Esophagus (tissue), 2 donors: Measurements from ENCODE around the gene GRIA3. TPM values are rescaled to one million over a fixed set of nuclear protein-coding genes. Genes with fewer than 3 reads are reported as not detected.
A peak's percentile ranks its signal among the peaks of the same experiment; 100 is the strongest.

ENCODE experiments used
- H3K27ac ChIP-seq, 2 donors: one replicate each; pipeline ENCODE4 v1.5.1; 2013; ENCODE audit warnings: low read depth in 2 of 2, mild to moderate bottlenecking in 2 of 2, inconsistent platforms in 1 of 2, low read length in 1 of 2, moderate library complexity in 1 of 2
- H3K27me3 ChIP-seq, 2 donors: one replicate each; pipeline ENCODE4 v1.6.1; 2013; ENCODE audit warnings: low read length in 2 of 2, control low read depth in 1 of 2, mild to moderate bottlenecking in 1 of 2; ENCODE audit not compliant: insufficient read depth in 2 of 2, control insufficient read depth in 1 of 2
- H3K36me3 ChIP-seq, 2 donors: one replicate each; pipeline ENCODE4 v1.6.1; 2013; ENCODE audit warnings: low read length in 1 of 2; ENCODE audit not compliant: control insufficient read depth in 2 of 2, insufficient read depth in 2 of 2
- H3K4me1 ChIP-seq, 2 donors: one replicate each; pipeline ENCODE4 v1.6.1; 2013; ENCODE audit warnings: low read length in 1 of 2; ENCODE audit not compliant: control insufficient read depth in 2 of 2, insufficient read depth in 2 of 2
- H3K4me3 ChIP-seq, 2 donors: one replicate each; pipeline ENCODE4 v1.5.1; 2013; ENCODE audit warnings: low read length in 2 of 2, mild to moderate bottlenecking in 2 of 2, low read depth in 1 of 2, moderate library complexity in 1 of 2
- H3K9me3 ChIP-seq, 2 donors: one replicate each; pipeline ENCODE4 v1.6.1; 2013; ENCODE audit warnings: mild to moderate bottlenecking in 2 of 2, low read depth in 1 of 2, low read length in 1 of 2, moderate library complexity in 1 of 2; ENCODE audit not compliant: control insufficient read depth in 2 of 2, insufficient read depth in 1 of 2
- WGBS, 2 donors: extraction: QIAGEN DNeasy Blood & Tissue Kit; methylation state at CpG; one replicate each; pipeline ENCODE4 v1.1.7; 2013; 5-methylcytosine and 5-hydroxymethylcytosine counted together
- polyA plus RNA-seq, 2 donors: library from polyadenylated mRNA; stranded (reverse); fragments of 200-250 nt; gene quantifications; one replicate each; pipeline ENCODE4 v1.2.3, GENCODE V29; 2013
- donor health status: healthy with polysubstance abuse.
- donor health status: Bipolar disorder and iron deficiency.

Gene GRIA3
- polyA plus RNA-seq, result under 1 TPM in 1 of 2 donors, not detected in 1; 0.05 TPM

DNA sequence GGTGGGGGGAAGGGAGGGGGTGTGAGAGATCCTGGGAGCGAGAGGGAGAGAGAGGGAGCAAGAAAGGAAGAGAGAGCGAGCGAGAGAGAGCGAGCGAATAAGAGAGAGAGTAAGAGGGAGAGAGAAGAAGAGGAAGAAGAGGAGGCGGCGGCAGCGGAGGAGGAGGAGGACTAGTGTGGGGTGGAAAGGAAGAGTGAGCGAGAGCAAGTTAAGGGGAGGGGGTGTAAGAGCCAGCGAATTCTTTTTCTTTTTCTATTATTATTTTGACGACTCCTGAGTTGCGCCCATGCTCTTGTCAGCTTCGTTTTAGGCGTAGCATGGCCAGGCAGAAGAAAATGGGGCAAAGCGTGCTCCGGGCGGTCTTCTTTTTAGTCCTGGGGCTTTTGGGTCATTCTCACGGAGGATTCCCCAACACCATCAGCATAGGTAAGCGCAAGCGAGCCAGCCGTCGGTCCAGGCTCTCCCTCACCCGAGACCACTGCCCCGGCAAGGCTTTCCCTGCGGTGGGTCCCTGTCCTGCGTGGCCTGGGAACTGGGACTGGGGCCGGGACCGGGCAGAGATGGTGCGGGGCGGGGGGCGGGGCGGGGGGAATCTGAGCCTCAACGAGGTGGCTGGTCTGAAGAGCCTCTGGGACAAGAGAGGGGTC, at the start of gene GRIA3:
GRIA3 (plus strand) TSS at position 60 of the 647 bp plus-strand sequence; CDS start at position 318, 258 bp downstream.
- peak within 1 kb of the TSS; percentile 20 to 31 for H3K4me3 ChIP-seq
- H3K27me3 ChIP-seq, result no peaks in the 10 kb centered on the region
- H3K27ac ChIP-seq, result no peak within 1 kb of the TSS
- H3K9me3 ChIP-seq, result peaks cover 0 to 2% of the 10 kb centered on the region in 2 donors
- H3K4me1 ChIP-seq, result no peaks in the 10 kb centered on the region
- WGBS, 2 donors, result 3 to 29% methylated on average over 32 to 33 of the region's 33 CpGs
- no peaks in the 10 kb centered on the region for H3K36me3 ChIP-seq

DNA sequence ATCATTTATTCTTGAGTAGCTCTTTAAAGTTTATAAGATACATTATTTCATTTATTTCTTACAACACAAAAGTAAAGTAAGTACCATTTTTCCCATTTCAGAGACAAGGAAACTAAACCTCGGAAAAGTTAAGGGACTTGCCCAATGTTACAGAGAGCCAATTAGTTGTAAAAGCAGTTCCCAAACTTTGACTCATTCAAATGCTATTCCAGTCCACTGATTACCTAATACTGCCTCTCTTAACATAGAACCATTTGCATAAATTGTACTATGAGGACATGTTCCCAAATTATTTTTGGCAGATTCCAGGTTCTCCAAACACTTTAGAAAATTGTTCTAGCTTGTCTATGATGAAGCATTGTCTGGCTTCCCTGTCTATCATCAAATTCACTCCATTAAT, 45.6 kb upstream of the GRIA3 start:
- Histone ChIP-seq H3K9me3 (no peaks in the 10 kb centered on the region), H3K4me3 (no peak overlapping the region), H3K27ac (no peak overlapping the region), H3K27me3 (no peaks in the 10 kb centered on the region), H3K4me1 (no peaks in the 10 kb centered on the region), H3K36me3 (no peaks in the 10 kb centered on the region)
- WGBS, 2 donors, result 42 to 66% methylated on average over 1 of the region's 1 CpG

- Histone ChIP-seq H3K9me3 (no peaks in the 10 kb centered on the region), H3K36me3 (no peaks in the 10 kb centered on the region), H3K4me3 (no peak overlapping the region), H3K27ac (no peak overlapping the region), H3K27me3 (no peaks in the 10 kb centered on the region), H3K4me1 (no peaks in the 10 kb centered on the region)
- 74 to 91% methylated on average over 5 of the region's 5 CpGs for WGBS, 2 donors
Measured at GRCh38 chrX:123140454-123140853, 43.6 kb upstream of the GRIA3 start.

- Histone ChIP-seq H3K36me3 (no peaks in the 10 kb centered on the region), H3K4me3 (no peak overlapping the region), H3K27me3 (no peaks in the 10 kb centered on the region), H3K9me3 (no peaks in the 10 kb centered on the region), H3K4me1 (no peaks in the 10 kb centered on the region), H3K27ac (no peak overlapping the region)
- 19 to 50% methylated on average over 1 of the region's 1 CpG for WGBS, 2 donors
Measured at GRCh38 chrX:123140904-123141303, 43.2 kb upstream of the GRIA3 start.

DNA sequence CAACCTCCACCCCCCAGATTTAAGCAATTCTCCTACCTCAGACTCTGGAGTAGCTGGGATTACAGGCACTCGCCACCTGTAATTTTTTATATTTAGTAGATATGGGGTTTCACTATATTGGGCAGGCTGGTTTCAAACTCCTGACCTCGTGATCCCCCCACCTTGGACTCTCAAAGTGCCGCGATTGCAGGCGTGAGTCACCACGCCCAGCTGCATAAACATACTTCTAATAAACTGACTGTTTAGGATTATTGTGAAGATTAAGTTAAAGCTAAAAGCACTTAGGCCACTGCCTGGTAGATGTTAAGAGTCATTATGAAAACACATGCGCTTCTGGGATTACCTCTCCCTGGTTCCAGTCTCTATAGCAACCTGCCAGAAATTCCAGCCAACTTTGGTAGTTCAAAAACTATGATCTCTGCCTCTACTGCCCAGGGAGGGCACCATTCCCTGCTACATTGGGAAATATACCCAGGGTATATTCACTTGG, 30.2 kb upstream of the GRIA3 start:
- Histone ChIP-seq H3K36me3 (no peaks in the 10 kb centered on the region), H3K27me3 (no peaks in the 10 kb centered on the region), H3K4me3 (no peak overlapping the region), H3K27ac (no peak overlapping the region), H3K4me1 (no peaks in the 10 kb centered on the region), H3K9me3 (no peaks in the 10 kb centered on the region)
- 53 to 57% methylated on average over 7 of the region's 7 CpGs for WGBS, 2 donors

DNA sequence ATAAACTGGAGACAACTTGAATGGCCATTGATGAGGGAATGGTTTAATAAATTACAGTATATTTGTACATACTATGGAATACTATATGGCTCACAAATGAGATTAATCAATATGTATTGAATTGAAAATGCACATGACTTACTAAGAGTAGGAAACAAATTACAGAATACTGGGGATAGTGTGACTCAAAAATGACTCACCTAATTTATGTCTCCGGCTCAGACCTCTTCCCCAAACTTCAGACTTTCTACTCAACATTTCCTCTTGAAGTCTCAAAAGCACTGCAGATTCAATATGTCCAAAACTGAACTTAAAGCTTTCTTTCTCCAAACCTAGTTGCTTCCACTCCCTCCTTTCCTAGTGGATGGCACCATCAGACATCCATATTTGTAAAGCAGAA, 28.8 kb upstream of the GRIA3 start:
- Histone ChIP-seq H3K36me3 (no peaks in the 10 kb centered on the region), H3K4me3 (no peak overlapping the region), H3K27ac (no peak overlapping the region), H3K4me1 (no peaks in the 10 kb centered on the region), H3K27me3 (no peaks in the 10 kb centered on the region), H3K9me3 (no peaks in the 10 kb centered on the region)
- WGBS, 2 donors, result 72 to 75% methylated on average over 1 of the region's 1 CpG

DNA sequence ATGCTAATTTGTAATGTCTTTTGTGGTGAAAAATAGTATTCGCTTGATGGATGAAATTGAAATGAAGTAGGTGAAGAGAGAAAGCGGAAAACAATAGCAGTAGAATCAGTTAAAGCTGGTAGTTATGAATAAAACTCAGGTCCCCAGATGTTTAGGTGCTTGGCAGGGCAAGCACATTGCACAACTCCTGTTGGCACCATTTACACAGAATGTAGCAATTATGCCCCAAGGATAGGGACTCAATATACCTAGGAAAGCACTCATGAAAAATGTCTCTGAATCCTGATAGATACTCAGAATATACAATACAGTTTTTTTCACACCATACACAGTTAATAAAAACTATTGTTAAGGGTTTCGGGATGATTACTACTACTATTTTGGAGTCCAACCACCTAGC, 26.5 kb upstream of the GRIA3 start:
- Histone ChIP-seq H3K4me1 (no peaks in the 10 kb centered on the region), H3K27me3 (no peaks in the 10 kb centered on the region), H3K4me3 (no peak overlapping the region), H3K9me3 (no peaks in the 10 kb centered on the region), H3K36me3 (no peaks in the 10 kb centered on the region), H3K27ac (no peak overlapping the region)
- 55 to 69% methylated on average over 3 of the region's 3 CpGs for WGBS, 2 donors

DNA sequence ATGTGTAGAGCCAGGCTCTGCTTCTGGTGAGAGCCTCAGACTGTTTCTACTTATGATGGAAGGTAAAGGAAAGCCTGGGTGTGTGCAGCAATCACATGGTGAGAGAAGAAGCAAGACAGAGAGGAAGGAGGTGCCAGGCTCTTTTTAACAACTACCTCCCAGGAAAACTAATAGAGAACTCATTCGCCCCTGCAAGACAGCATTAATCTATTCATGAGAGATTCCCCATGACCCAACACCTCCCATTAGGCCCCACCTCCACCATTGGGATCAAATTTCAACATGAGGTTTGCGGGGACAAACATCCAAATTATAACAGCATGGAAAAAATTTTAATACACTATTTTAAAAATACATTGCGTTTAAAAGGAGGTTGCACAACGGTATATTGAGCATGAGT, 24.7 kb upstream of the GRIA3 start:
- Histone ChIP-seq H3K27me3 (no peaks in the 10 kb centered on the region), H3K36me3 (no peaks in the 10 kb centered on the region), H3K4me3 (no peak overlapping the region), H3K4me1 (no peaks in the 10 kb centered on the region), H3K9me3 (no peaks in the 10 kb centered on the region), H3K27ac (no peak overlapping the region)
- 65 to 71% methylated on average over 4 of the region's 4 CpGs for WGBS, 2 donors

- Histone ChIP-seq H3K27ac (no peak overlapping the region), H3K36me3 (no peaks in the 10 kb centered on the region), H3K9me3 (no peaks in the 10 kb centered on the region), H3K4me1 (no peaks in the 10 kb centered on the region), H3K4me3 (no peak overlapping the region), H3K27me3 (no peaks in the 10 kb centered on the region)
Measured at GRCh38 chrX:123167621-123168020, 16.5 kb upstream of the GRIA3 start.

GRCh38 chrX:123169247-123169901, 14.7 kb upstream of the GRIA3 start:
- H3K27me3 ChIP-seq, result no peaks in the 10 kb centered on the region
- H3K9me3 ChIP-seq, result no peaks in the 10 kb centered on the region
- no peaks in the 10 kb centered on the region for H3K4me1 ChIP-seq
- H3K27ac ChIP-seq, result no peak overlapping the region
- no peaks in the 10 kb centered on the region for H3K36me3 ChIP-seq
- 27 to 29% methylated on average over 2 of the region's 2 CpGs for WGBS, 2 donors
- no peak overlapping the region for H3K4me3 ChIP-seq
